WTC11 (cell line): ENCODE results near the gene UQCRQ. TPM values are rescaled to one million over a fixed set of nuclear protein-coding genes. Genes with fewer than 3 reads are reported as not detected.

Experiments used
- ATAC-seq: fragments of 200-7000 bp; cut with Tn5 transposase; 2 replicates; pipeline ENCODE4 v1.10.0; 2021; ENCODE audit warnings: mild to moderate bottlenecking, moderate library complexity
- CTCF ChIA-PET: fragments of 300-600 bp; sonication (Branson Sonifier 250); formaldehyde crosslinking; loops from one replicate; lab custom pipeline; 2021; ENCODE audit warnings: antibody characterized with exemption; lab: Charles Lee
- POLR2A ChIA-PET: fragments of 350-600 bp; sonication (Branson Sonifier 250); formaldehyde crosslinking; loops from one replicate; lab custom pipeline; 2021; ENCODE audit warnings: antibody characterized with exemption; lab: Charles Lee
- DNase-seq: peaks from one replicate; pipeline ENCODE4 v3.0.0; 2021; ENCODE audit warnings: low spot score
- H3K27ac Mint-ChIP-seq: 2 replicates; pipeline ENCODE4 v1.8.0; 2021; ENCODE audit warnings: mixed read lengths
- H3K27me3 Mint-ChIP-seq: 2 replicates; pipeline ENCODE4 v1.8.0; 2021; ENCODE audit warnings: low read depth, mild to moderate bottlenecking, moderate library complexity, mixed read lengths
- H3K36me3 Mint-ChIP-seq: 2 replicates; pipeline ENCODE4 v1.8.0; 2021; ENCODE audit warnings: mixed read lengths
- H3K4me1 Mint-ChIP-seq: 2 replicates; pipeline ENCODE4 v1.8.0; 2022; ENCODE audit warnings: mixed read lengths
- H3K4me3 Mint-ChIP-seq: 2 replicates; pipeline ENCODE4 v1.8.0; 2021; ENCODE audit warnings: mild to moderate bottlenecking, moderate library complexity, mixed read lengths
- H3K9me3 Mint-ChIP-seq: 2 replicates; pipeline ENCODE4 v1.8.0; 2021; ENCODE audit warnings: mixed read lengths
- ATF1 ChIP-seq: sonication (generic); formaldehyde crosslinking; IDR thresholded peaks from 2 replicates; pipeline ENCODE4 v1.8.1; 2023; ENCODE audit warnings: mild to moderate bottlenecking, moderate library complexity, missing genetic modification reagents
- GRHL2 ChIP-seq: fragments of 250-450 bp; sonication (Bioruptor Pico); IDR thresholded peaks from 2 replicates; pipeline ENCODE4 v1.8.0; 2022; ENCODE audit warnings: mild to moderate bottlenecking, moderate library complexity; ENCODE audit not compliant: insufficient replicate concordance, severe bottlenecking
- HMGA2 ChIP-seq: fragments of 250-450 bp; sonication (Bioruptor Pico); IDR thresholded peaks from 2 replicates; pipeline ENCODE4 v1.4.0; 2021; ENCODE audit warnings: mild to moderate bottlenecking, moderate library complexity
- MYBL2 ChIP-seq: sonication (generic); formaldehyde crosslinking; IDR thresholded peaks from 2 replicates; pipeline ENCODE4 v1.8.1; 2023; ENCODE audit warnings: mild to moderate bottlenecking, moderate library complexity, missing genetic modification reagents
- NFATC4 ChIP-seq: fragments of 250-450 bp; sonication (Bioruptor Pico); IDR thresholded peaks from 2 replicates; pipeline ENCODE4 v1.9.0; 2021; ENCODE audit warnings: mild to moderate bottlenecking
- NFE2L1 ChIP-seq: sonication (generic); formaldehyde crosslinking; IDR thresholded peaks from 2 replicates; pipeline ENCODE4 v1.8.1; 2023; ENCODE audit warnings: missing genetic modification reagents
- NR1H2 ChIP-seq: sonication (generic); formaldehyde crosslinking; IDR thresholded peaks from 2 replicates; pipeline ENCODE4 v1.9.0; 2021; ENCODE audit warnings: mild to moderate bottlenecking, moderate library complexity, missing genetic modification reagents
- NR2C2 ChIP-seq: sonication (generic); formaldehyde crosslinking; IDR thresholded peaks from 2 replicates; pipeline ENCODE4 v1.8.0; 2022; ENCODE audit warnings: mild to moderate bottlenecking, missing genetic modification reagents
- PRRX2 ChIP-seq: fragments of 250-450 bp; sonication (Bioruptor Pico); IDR thresholded peaks from 2 replicates; pipeline ENCODE4 v1.8.0; 2021; ENCODE audit warnings: mild to moderate bottlenecking
- TEAD1 ChIP-seq: sonication (generic); formaldehyde crosslinking; IDR thresholded peaks from 2 replicates; pipeline ENCODE4 v1.8.0; 2022; ENCODE audit warnings: mild to moderate bottlenecking, missing genetic modification reagents
- TEAD4 ChIP-seq: sonication (generic); formaldehyde crosslinking; IDR thresholded peaks from 2 replicates; pipeline ENCODE4 v1.8.0; 2022; ENCODE audit warnings: mild to moderate bottlenecking, missing genetic modification reagents
- ZNF138 ChIP-seq: sonication (generic); formaldehyde crosslinking; conservative IDR thresholded peaks from 2 replicates; pipeline ENCODE4 v1.8.1; 2022; ENCODE audit warnings: mild to moderate bottlenecking, moderate library complexity, missing genetic modification reagents
- ZNF416 ChIP-seq: fragments of 250-450 bp; sonication (Bioruptor Pico); IDR thresholded peaks from 2 replicates; pipeline ENCODE4 v1.9.0; 2021; ENCODE audit warnings: mild to moderate bottlenecking, inconsistent platforms
- ZNF423 ChIP-seq: fragments of 250-450 bp; sonication (Bioruptor Pico); IDR thresholded peaks from 2 replicates; pipeline ENCODE4 v2.1.2; 2022; ENCODE audit warnings: mild to moderate bottlenecking, moderate library complexity
- total RNA-seq: library from RNA; stranded (reverse); gene quantifications from 3 replicates; pipeline ENCODE4 v1.2.3, GENCODE V29; 2021
- TF ChIP-seq, protein P1 (sequence below): sonication (generic); formaldehyde crosslinking; IDR thresholded peaks from 2 replicates; pipeline ENCODE4 v1.8.0; 2022; ENCODE audit warnings: mild to moderate bottlenecking, missing genetic modification reagents
- TF ChIP-seq, protein P2 (sequence below): sonication (generic); formaldehyde crosslinking; IDR thresholded peaks from 2 replicates; pipeline ENCODE4 v1.8.0; 2023; ENCODE audit warnings: missing genetic modification reagents
- TF ChIP-seq, protein P3 (sequence below): sonication (generic); formaldehyde crosslinking; IDR thresholded peaks from 2 replicates; pipeline ENCODE4 v1.8.0; 2023; ENCODE audit warnings: mild to moderate bottlenecking, missing genetic modification reagents
- TF ChIP-seq, protein P4 (sequence below): sonication (generic); formaldehyde crosslinking; IDR thresholded peaks from 2 replicates; pipeline ENCODE4 v1.8.1; 2023; ENCODE audit warnings: mild to moderate bottlenecking, missing genetic modification reagents, borderline replicate concordance
- TF ChIP-seq, protein P5 (sequence below): sonication (generic); formaldehyde crosslinking; IDR thresholded peaks from 2 replicates; pipeline ENCODE4 v1.8.1; 2022; ENCODE audit warnings: mild to moderate bottlenecking, missing genetic modification reagents, moderate library complexity, borderline replicate concordance

UQCRQ gene
- total RNA-seq, 1 experiment from 2014 or later = 256 TPM

DNA sequence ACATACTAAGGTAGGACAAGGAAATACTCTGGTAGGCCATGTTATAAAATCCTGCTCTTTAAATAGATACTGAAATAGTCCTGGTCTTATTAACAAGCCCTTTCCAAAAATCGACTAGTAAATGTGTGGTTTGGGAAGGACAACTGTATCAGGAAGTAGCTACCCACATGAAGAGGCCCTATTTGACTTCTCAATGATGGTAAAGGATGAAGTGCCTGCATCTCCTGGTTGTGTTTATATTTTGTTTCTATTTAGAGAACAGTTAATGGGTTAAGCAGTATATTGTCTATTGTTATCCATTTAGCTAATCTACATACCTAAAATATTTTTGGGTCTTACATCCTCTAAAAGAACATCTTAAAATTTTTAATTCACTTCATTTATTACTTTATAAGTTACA lies 12.7 kb upstream of the UQCRQ start:
- POLR2A ChIA-PET = no interaction called here
- DNase-seq (no peak), ATAC-seq (no peak)
- no peak overlapping the region for H3K4me3 Mint-ChIP-seq
- no peaks in the 10 kb centered on the region for H3K9me3 Mint-ChIP-seq
- no peaks in the 10 kb centered on the region for H3K27me3 Mint-ChIP-seq
- TF ChIP-seq ZNF416 (CRISPR knock-in tag) (no peak), NR1H2 (CRISPR knock-in tag) (no peak), NFE2L1 (CRISPR knock-in tag) (no peak), TEAD4 (CRISPR knock-in tag) (no peak), GRHL2 (CRISPR knock-in tag) (no peak), ZNF138 (no peak), ZNF423 (no peak), ATF1 (CRISPR knock-in tag) (no peak), HMGA2 (CRISPR knock-in tag) (no peak), PRRX2 (no peak), NR2C2 (no peak), NFATC4 (CRISPR knock-in tag) (no peak), TEAD1 (CRISPR knock-in tag) (no peak), MYBL2 (CRISPR knock-in tag) (no peak)
- TF ChIP-seq, protein P1, sequence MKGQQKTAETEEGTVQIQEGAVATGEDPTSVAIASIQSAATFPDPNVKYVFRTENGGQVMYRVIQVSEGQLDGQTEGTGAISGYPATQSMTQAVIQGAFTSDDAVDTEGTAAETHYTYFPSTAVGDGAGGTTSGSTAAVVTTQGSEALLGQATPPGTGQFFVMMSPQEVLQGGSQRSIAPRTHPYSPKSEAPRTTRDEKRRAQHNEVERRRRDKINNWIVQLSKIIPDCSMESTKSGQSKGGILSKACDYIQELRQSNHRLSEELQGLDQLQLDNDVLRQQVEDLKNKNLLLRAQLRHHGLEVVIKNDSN (CRISPR knock-in tag) = no peak
- TF ChIP-seq, protein P2, sequence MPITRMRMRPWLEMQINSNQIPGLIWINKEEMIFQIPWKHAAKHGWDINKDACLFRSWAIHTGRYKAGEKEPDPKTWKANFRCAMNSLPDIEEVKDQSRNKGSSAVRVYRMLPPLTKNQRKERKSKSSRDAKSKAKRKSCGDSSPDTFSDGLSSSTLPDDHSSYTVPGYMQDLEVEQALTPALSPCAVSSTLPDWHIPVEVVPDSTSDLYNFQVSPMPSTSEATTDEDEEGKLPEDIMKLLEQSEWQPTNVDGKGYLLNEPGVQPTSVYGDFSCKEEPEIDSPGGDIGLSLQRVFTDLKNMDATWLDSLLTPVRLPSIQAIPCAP = no peak
- TF ChIP-seq, protein P3, sequence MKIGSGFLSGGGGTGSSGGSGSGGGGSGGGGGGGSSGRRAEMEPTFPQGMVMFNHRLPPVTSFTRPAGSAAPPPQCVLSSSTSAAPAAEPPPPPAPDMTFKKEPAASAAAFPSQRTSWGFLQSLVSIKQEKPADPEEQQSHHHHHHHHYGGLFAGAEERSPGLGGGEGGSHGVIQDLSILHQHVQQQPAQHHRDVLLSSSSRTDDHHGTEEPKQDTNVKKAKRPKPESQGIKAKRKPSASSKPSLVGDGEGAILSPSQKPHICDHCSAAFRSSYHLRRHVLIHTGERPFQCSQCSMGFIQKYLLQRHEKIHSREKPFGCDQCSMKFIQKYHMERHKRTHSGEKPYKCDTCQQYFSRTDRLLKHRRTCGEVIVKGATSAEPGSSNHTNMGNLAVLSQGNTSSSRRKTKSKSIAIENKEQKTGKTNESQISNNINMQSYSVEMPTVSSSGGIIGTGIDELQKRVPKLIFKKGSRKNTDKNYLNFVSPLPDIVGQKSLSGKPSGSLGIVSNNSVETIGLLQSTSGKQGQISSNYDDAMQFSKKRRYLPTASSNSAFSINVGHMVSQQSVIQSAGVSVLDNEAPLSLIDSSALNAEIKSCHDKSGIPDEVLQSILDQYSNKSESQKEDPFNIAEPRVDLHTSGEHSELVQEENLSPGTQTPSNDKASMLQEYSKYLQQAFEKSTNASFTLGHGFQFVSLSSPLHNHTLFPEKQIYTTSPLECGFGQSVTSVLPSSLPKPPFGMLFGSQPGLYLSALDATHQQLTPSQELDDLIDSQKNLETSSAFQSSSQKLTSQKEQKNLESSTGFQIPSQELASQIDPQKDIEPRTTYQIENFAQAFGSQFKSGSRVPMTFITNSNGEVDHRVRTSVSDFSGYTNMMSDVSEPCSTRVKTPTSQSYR (CRISPR knock-in tag) = no peak
- TF ChIP-seq, protein P4, sequence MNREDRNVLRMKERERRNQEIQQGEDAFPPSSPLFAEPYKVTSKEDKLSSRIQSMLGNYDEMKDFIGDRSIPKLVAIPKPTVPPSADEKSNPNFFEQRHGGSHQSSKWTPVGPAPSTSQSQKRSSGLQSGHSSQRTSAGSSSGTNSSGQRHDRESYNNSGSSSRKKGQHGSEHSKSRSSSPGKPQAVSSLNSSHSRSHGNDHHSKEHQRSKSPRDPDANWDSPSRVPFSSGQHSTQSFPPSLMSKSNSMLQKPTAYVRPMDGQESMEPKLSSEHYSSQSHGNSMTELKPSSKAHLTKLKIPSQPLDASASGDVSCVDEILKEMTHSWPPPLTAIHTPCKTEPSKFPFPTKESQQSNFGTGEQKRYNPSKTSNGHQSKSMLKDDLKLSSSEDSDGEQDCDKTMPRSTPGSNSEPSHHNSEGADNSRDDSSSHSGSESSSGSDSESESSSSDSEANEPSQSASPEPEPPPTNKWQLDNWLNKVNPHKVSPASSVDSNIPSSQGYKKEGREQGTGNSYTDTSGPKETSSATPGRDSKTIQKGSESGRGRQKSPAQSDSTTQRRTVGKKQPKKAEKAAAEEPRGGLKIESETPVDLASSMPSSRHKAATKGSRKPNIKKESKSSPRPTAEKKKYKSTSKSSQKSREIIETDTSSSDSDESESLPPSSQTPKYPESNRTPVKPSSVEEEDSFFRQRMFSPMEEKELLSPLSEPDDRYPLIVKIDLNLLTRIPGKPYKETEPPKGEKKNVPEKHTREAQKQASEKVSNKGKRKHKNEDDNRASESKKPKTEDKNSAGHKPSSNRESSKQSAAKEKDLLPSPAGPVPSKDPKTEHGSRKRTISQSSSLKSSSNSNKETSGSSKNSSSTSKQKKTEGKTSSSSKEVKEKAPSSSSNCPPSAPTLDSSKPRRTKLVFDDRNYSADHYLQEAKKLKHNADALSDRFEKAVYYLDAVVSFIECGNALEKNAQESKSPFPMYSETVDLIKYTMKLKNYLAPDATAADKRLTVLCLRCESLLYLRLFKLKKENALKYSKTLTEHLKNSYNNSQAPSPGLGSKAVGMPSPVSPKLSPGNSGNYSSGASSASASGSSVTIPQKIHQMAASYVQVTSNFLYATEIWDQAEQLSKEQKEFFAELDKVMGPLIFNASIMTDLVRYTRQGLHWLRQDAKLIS (CRISPR knock-in tag) = no peak
- TF ChIP-seq, protein P5, sequence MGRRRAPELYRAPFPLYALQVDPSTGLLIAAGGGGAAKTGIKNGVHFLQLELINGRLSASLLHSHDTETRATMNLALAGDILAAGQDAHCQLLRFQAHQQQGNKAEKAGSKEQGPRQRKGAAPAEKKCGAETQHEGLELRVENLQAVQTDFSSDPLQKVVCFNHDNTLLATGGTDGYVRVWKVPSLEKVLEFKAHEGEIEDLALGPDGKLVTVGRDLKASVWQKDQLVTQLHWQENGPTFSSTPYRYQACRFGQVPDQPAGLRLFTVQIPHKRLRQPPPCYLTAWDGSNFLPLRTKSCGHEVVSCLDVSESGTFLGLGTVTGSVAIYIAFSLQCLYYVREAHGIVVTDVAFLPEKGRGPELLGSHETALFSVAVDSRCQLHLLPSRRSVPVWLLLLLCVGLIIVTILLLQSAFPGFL (CRISPR knock-in tag) = no peak
- TF ChIP-seq, all 79 proteins: peak for 0
- Mint-ChIP-seq H3K4me1 (peaks cover 8% of the 10 kb centered on the region), H3K27ac (no peak overlapping the region), H3K36me3 (no peaks in the 10 kb centered on the region)
- CTCF ChIA-PET = interaction anchor here (0.6 to 1.7 kb wide), 9 partner anchors 12 to 443 kb away, joined by 3 to 10 read pairs (median 5); partner anchors contain the start of genes CCNI2, GDF9 and UQCRQ
